Measurements from ENCODE around the gene RBP3. TPM values are rescaled to one million over a fixed set of nuclear protein-coding genes. Genes with fewer than 3 reads are reported as not detected.

Gene RBP3
- total RNA-seq, 1 experiment from 2014 or later, result not detected

- no peaks in the 10 kb centered on the region for H4K20me1 ChIP-seq (ENCODE audit: control insufficient read depth, insufficient read depth, insufficient read length)
These were observed 16.2 kb downstream of the RBP3 start for GRCh38 chr10:47364366-47364765.

More at GRCh38 chr10:47364366-47364765, 16.2 kb downstream of the RBP3 start:
- no peak overlapping the region for H3K18ac ChIP-seq (ENCODE audit: insufficient read length, low read depth, low read length)
- no peaks in the 10 kb centered on the region for H3K4me1 ChIP-seq (ENCODE audit: insufficient read depth, low read length)
- no peaks in the 10 kb centered on the region for H3K36me3 Mint-ChIP-seq (ENCODE audit: insufficient read depth in 1 of 3, low read depth in 3 of 3)
- no peak overlapping the region for H3K23ac ChIP-seq (ENCODE audit: insufficient read length, low read depth, low read length)
- H3K4ac ChIP-seq (ENCODE audit: low read depth, low read length), result no peak overlapping the region
- H3T11ph ChIP-seq (ENCODE audit: low read length), result no peak overlapping the region
- peaks cover 17 to 22% of the 10 kb centered on the region in 2 experiments for H3K4me1 Mint-ChIP-seq
- H4K5ac ChIP-seq (ENCODE audit: insufficient read length, low read depth, low read length), result no peak overlapping the region
- no peak for TF ChIP-seq CTCF (conservative IDR thresholded peaks at IDR 0.05)
- no peak overlapping the region for H3K27ac ChIP-seq (ENCODE audit: insufficient read length, low read depth, low read length)
- H3K4me3 Mint-ChIP-seq, result no peak overlapping the region
- WGBS (ENCODE audit: extremely low coverage, insufficient read length, low lambda C conversion rate), result no CpG with 5 or more reads among the region's 4 CpGs
- no peak overlapping the region for H3K9ac ChIP-seq (ENCODE audit: extremely low read depth, insufficient read length, low read length)
- no peak overlapping the region for H3K14ac ChIP-seq (ENCODE audit: insufficient read depth, low read length)
- no peaks in the 10 kb centered on the region for H3K79me1 ChIP-seq (ENCODE audit: insufficient read depth, low read depth, low read length, poor library complexity, severe bottlenecking)
- DNase-seq, result no peak
- no peak overlapping the region for H2AK5ac ChIP-seq (ENCODE audit: insufficient read length, low read length)
- no peaks in the 10 kb centered on the region for H3K9me3 ChIP-seq (ENCODE audit: control insufficient read depth, low read depth, low read length)
- no peaks in the 10 kb centered on the region for H3K27me3 ChIP-seq (ENCODE audit: insufficient read depth, low read length)
- no peak overlapping the region for H3K27ac Mint-ChIP-seq
- no peak overlapping the region for H3K56ac ChIP-seq (ENCODE audit: insufficient read length, low read depth, low read length)
- H3K27me3 Mint-ChIP-seq (ENCODE audit: low read depth), result no peaks in the 10 kb centered on the region
- H2AFZ ChIP-seq (ENCODE audit: low read length), result no peak overlapping the region
- H3K79me2 ChIP-seq (ENCODE audit: insufficient read depth, low read length), result no peaks in the 10 kb centered on the region
- H4K91ac ChIP-seq (ENCODE audit: insufficient read length, low read depth, low read length), result no peak overlapping the region
- H2BK20ac ChIP-seq (ENCODE audit: low read depth, low read length, poor library complexity, severe bottlenecking), result no peak overlapping the region
- H3K4me2 ChIP-seq (ENCODE audit: insufficient read depth, insufficient read length, low read length), result no peak overlapping the region
- H4K8ac ChIP-seq (replicated peaks; ENCODE audit: insufficient read length, low read depth, low read length), result no peak overlapping the region
- no peaks in the 10 kb centered on the region; a peak in 1 of 5 replicates for H3K9me3 Mint-ChIP-seq
- no peak overlapping the region for H2BK15ac ChIP-seq (ENCODE audit: low read depth, low read length)
- H2BK120ac ChIP-seq (ENCODE audit: low read depth, low read length, poor library complexity, severe bottlenecking), result no peak overlapping the region
- no peaks in the 10 kb centered on the region for H3K23me2 ChIP-seq (ENCODE audit: insufficient read length, low read depth, low read length, poor library complexity, severe bottlenecking)
- no peak overlapping the region for H2BK12ac ChIP-seq (ENCODE audit: insufficient read length, low read depth, low read length)
- H2BK5ac ChIP-seq (ENCODE audit: insufficient read length, low read length), result no peak overlapping the region
